K562 (cell line): ENCODE data around the gene P2RX3. TPM values are rescaled to one million over a fixed set of nuclear protein-coding genes. Genes with fewer than 3 reads are reported as not detected.

Experiments used
- ELF1 ChIP-seq: fragments of 200-800 bp; sonication (Bioruptor generic); IDR thresholded peaks from 2 replicates; pipeline ENCODE4 v1.6.1; 2016; ENCODE audit warnings: missing genetic modification characterization, missing compliant biosample characterization
- FOXK1 ChIP-seq: sonication (generic); formaldehyde crosslinking; IDR thresholded peaks from 2 replicates; pipeline ENCODE4 v1.8.0; 2022; ENCODE audit warnings: missing genetic modification reagents, mild to moderate bottlenecking, borderline replicate concordance
- HMG20B ChIP-seq: fragments of 250-450 bp; sonication (Bioruptor Pico); IDR thresholded peaks from 2 replicates; pipeline ENCODE4 v1.5.0; 2021; ENCODE audit warnings: mild to moderate bottlenecking
- KDM4B ChIP-seq, 2 experiments: fragments of 450-650 bp in 1 of 2; sonication (generic) in 1 of 2; IDR thresholded peaks; 2 replicates each; pipeline ENCODE4 v1.6.1; 2016 to 2017; ENCODE audit warnings: borderline replicate concordance in 2 of 2, antibody characterized with exemption in 1 of 2, low read depth in 1 of 2, mild to moderate bottlenecking in 1 of 2
- KHSRP ChIP-seq: fragments of 450-650 bp; IDR thresholded peaks from 2 replicates; pipeline ENCODE4 v1.6.1; 2017
- LCOR ChIP-seq: sonication (generic); formaldehyde crosslinking; IDR thresholded peaks from 2 replicates; pipeline ENCODE4 v1.8.0; 2022; ENCODE audit warnings: mild to moderate bottlenecking, missing genetic modification reagents
- MCM3 ChIP-seq: fragments of 450-650 bp; IDR thresholded peaks from 2 replicates; pipeline ENCODE4 v1.6.1; 2016
- NBN ChIP-seq: fragments of 450-650 bp; IDR thresholded peaks from 2 replicates; pipeline ENCODE4 v1.6.1; 2016; ENCODE audit warnings: low read depth, mild to moderate bottlenecking
- POLR3G ChIP-seq: IDR thresholded peaks from 2 replicates; pipeline ENCODE4 v1.6.1; 2011; ENCODE audit not compliant: insufficient read length, insufficient replicate concordance; ENCODE audit errors: extremely low read depth
- RBM15 ChIP-seq: fragments of 200-400 bp; formaldehyde crosslinking; IDR thresholded peaks from 2 replicates; pipeline ENCODE4 v1.6.1; 2018; ENCODE audit warnings: mild to moderate bottlenecking, low read length, moderate library complexity; ENCODE audit not compliant: insufficient read depth
- SMAD3 ChIP-seq: fragments of 450-650 bp; formaldehyde crosslinking; conservative IDR thresholded peaks from 2 replicates; pipeline ENCODE4 v1.4.0; 2020; ENCODE audit warnings: mild to moderate bottlenecking
- TBL1XR1 ChIP-seq, 2 experiments: IDR thresholded peaks; 2 replicates each; pipeline ENCODE4 v1.6.1; 2012; ENCODE audit warnings: improper control_type of control experiment in 2 of 2, low read length in 2 of 2, mild to moderate bottlenecking in 1 of 2
- polyA plus RNA-seq, 8 experiments: library from polyadenylated mRNA; depleted of rRNA in 4 of 8; stranded (reverse) in 5 of 8; unstranded in 3 of 8; fragments of >200 nt; fragmentation: Nextera tagmentation in 2 of 8; fragmentation: Illumina TruSeq in 1 of 8; extraction: Ambion mirVana in 2 of 8; extraction: Trizol in 1 of 8; gene quantifications; 2 replicates each; pipeline versions ENCODE4 v1.2.1 to v1.2.3, GENCODE V29; 2011 to 2014; ENCODE audit warnings: inconsistent platforms in 1 of 8, missing spikeins in 1 of 8
- total RNA-seq, 7 experiments: library from RNA; depleted of rRNA in 6 of 7; stranded (reverse); fragments of >200 nt in 6 of 7; fragmentation: Illumina TruSeq in 2 of 7; extraction: Trizol in 2 of 7; gene quantifications; 2 replicates each; pipeline versions ENCODE4 v1.2.1 to v1.2.3, GENCODE V29; 2011 to 2021; ENCODE audit warnings: low replicate concordance in 1 of 7
- TF ChIP-seq, protein P1 (sequence below): fragments of 450-650 bp; formaldehyde crosslinking; IDR thresholded peaks from 2 replicates; pipeline ENCODE4 v1.4.0; 2022; ENCODE audit warnings: missing genetic modification characterization
- TF ChIP-seq, protein P2 (sequence below), 2 experiments: fragments of 450-650 bp in 1 of 2; sonication (generic) in 1 of 2; formaldehyde crosslinking; conservative IDR thresholded peaks; 2 replicates each; pipeline versions ENCODE4 v1.4.0 to v1.8.1; 2020 to 2022; ENCODE audit warnings: mild to moderate bottlenecking in 1 of 2, missing genetic modification reagents in 1 of 2
- TF ChIP-seq, protein P3 (sequence below): sonication (generic); formaldehyde crosslinking; IDR thresholded peaks from 2 replicates; pipeline ENCODE4 v1.8.0; 2023; ENCODE audit warnings: missing genetic modification reagents, mild to moderate bottlenecking, borderline replicate concordance
- TF ChIP-seq, protein P4 (sequence below): sonication (generic); formaldehyde crosslinking; IDR thresholded peaks from 2 replicates; pipeline ENCODE4 v1.9.0; 2022; ENCODE audit warnings: mild to moderate bottlenecking, missing genetic modification reagents
- TF ChIP-seq, protein P5 (sequence below): sonication (generic); formaldehyde crosslinking; IDR thresholded peaks from 2 replicates; pipeline ENCODE4 v1.8.0; 2022; ENCODE audit warnings: mild to moderate bottlenecking, missing genetic modification reagents, borderline replicate concordance

P2RX3 gene
- total and polyA plus RNA-seq, 9 of the 15 experiments (the other 6 are each of a cell fraction or from before 2014, with no cell fraction given): not detected

DNA sequence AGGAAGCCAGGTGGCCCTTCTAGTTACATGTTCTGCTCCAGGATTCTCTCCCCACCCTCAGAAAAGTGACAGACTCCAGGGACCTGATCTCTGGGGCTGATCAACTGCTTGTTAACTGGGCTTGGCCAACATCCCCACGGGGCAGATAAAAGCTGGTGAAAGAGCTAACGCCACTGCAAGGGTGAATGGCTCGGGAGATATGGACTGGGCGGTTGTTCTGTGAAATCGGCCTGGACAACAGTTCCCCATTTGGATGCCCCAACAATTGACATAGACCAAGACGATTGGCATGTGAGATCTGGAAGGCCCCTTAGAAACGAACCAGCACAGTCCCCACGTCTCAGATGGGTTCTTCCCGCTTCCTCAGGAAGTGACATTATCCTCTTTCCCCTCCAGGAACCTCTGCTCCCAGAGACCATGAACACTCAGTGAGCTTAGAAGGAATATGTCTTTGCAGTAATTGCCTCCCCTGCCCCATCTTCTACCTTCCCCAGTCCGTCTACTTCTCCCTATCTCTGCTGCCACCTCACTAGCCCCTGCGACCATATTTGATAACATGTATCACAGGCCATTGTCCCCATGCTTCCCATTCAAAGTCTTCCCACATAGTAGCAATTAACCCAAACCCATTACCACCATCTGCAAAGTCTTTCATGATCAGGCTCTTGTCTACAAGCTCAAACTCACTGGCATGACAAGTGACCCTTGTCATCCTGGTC lies 57.9 kb downstream of the P2RX3 start (continued):
- TF ChIP-seq, protein P1, sequence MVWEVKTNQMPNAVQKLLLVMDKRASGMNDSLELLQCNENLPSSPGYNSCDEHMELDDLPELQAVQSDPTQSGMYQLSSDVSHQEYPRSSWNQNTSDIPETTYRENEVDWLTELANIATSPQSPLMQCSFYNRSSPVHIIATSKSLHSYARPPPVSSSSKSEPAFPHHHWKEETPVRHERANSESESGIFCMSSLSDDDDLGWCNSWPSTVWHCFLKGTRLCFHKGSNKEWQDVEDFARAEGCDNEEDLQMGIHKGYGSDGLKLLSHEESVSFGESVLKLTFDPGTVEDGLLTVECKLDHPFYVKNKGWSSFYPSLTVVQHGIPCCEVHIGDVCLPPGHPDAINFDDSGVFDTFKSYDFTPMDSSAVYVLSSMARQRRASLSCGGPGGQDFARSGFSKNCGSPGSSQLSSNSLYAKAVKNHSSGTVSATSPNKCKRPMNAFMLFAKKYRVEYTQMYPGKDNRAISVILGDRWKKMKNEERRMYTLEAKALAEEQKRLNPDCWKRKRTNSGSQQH (CRISPR knock-in tag): no peak
- no peak for TF ChIP-seq SMAD3
- TF ChIP-seq MCM3: no peak
- TF ChIP-seq POLR3G: no peak
- no peak for TF ChIP-seq HMG20B
- TF ChIP-seq KHSRP: no peak
- TF ChIP-seq, protein P2, sequence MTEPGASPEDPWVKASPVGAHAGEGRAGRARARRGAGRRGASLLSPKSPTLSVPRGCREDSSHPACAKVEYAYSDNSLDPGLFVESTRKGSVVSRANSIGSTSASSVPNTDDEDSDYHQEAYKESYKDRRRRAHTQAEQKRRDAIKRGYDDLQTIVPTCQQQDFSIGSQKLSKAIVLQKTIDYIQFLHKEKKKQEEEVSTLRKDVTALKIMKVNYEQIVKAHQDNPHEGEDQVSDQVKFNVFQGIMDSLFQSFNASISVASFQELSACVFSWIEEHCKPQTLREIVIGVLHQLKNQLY (CRISPR knock-in tag; conservative IDR thresholded peaks at IDR 0.05): no peak
- TF ChIP-seq, protein P3, sequence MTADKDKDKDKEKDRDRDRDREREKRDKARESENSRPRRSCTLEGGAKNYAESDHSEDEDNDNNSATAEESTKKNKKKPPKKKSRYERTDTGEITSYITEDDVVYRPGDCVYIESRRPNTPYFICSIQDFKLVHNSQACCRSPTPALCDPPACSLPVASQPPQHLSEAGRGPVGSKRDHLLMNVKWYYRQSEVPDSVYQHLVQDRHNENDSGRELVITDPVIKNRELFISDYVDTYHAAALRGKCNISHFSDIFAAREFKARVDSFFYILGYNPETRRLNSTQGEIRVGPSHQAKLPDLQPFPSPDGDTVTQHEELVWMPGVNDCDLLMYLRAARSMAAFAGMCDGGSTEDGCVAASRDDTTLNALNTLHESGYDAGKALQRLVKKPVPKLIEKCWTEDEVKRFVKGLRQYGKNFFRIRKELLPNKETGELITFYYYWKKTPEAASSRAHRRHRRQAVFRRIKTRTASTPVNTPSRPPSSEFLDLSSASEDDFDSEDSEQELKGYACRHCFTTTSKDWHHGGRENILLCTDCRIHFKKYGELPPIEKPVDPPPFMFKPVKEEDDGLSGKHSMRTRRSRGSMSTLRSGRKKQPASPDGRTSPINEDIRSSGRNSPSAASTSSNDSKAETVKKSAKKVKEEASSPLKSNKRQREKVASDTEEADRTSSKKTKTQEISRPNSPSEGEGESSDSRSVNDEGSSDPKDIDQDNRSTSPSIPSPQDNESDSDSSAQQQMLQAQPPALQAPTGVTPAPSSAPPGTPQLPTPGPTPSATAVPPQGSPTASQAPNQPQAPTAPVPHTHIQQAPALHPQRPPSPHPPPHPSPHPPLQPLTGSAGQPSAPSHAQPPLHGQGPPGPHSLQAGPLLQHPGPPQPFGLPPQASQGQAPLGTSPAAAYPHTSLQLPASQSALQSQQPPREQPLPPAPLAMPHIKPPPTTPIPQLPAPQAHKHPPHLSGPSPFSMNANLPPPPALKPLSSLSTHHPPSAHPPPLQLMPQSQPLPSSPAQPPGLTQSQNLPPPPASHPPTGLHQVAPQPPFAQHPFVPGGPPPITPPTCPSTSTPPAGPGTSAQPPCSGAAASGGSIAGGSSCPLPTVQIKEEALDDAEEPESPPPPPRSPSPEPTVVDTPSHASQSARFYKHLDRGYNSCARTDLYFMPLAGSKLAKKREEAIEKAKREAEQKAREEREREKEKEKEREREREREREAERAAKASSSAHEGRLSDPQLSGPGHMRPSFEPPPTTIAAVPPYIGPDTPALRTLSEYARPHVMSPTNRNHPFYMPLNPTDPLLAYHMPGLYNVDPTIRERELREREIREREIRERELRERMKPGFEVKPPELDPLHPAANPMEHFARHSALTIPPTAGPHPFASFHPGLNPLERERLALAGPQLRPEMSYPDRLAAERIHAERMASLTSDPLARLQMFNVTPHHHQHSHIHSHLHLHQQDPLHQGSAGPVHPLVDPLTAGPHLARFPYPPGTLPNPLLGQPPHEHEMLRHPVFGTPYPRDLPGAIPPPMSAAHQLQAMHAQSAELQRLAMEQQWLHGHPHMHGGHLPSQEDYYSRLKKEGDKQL: no peak
- TF ChIP-seq RBM15: no peak
- TF ChIP-seq, protein P4, sequence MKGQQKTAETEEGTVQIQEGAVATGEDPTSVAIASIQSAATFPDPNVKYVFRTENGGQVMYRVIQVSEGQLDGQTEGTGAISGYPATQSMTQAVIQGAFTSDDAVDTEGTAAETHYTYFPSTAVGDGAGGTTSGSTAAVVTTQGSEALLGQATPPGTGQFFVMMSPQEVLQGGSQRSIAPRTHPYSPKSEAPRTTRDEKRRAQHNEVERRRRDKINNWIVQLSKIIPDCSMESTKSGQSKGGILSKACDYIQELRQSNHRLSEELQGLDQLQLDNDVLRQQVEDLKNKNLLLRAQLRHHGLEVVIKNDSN (CRISPR knock-in tag): no peak
- no peak for TF ChIP-seq LCOR (CRISPR knock-in tag)
- no peak for TF ChIP-seq KDM4B (IDR thresholded peaks at IDR 0.05; ENCODE audit: borderline replicate concordance in 2 of 2, low read depth in 1 of 2)
- TF ChIP-seq, protein P5, sequence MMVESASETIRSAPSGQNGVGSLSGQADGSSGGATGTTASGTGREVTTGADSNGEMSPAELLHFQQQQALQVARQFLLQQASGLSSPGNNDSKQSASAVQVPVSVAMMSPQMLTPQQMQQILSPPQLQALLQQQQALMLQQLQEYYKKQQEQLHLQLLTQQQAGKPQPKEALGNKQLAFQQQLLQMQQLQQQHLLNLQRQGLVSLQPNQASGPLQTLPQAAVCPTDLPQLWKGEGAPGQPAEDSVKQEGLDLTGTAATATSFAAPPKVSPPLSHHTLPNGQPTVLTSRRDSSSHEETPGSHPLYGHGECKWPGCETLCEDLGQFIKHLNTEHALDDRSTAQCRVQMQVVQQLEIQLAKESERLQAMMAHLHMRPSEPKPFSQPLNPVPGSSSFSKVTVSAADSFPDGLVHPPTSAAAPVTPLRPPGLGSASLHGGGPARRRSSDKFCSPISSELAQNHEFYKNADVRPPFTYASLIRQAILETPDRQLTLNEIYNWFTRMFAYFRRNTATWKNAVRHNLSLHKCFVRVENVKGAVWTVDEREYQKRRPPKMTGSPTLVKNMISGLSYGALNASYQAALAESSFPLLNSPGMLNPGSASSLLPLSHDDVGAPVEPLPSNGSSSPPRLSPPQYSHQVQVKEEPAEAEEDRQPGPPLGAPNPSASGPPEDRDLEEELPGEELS (CRISPR knock-in tag): no peak
- TF ChIP-seq NBN: no peak
- no peak for TF ChIP-seq FOXK1 (CRISPR knock-in tag)
- no peak for TF ChIP-seq TBL1XR1 (IDR thresholded peaks at IDR 0.05; ENCODE audit: low read length in 2 of 2)
- no peak for TF ChIP-seq ELF1 (tag)
